ENCODE results near the gene MYBPC2.

DNA sequence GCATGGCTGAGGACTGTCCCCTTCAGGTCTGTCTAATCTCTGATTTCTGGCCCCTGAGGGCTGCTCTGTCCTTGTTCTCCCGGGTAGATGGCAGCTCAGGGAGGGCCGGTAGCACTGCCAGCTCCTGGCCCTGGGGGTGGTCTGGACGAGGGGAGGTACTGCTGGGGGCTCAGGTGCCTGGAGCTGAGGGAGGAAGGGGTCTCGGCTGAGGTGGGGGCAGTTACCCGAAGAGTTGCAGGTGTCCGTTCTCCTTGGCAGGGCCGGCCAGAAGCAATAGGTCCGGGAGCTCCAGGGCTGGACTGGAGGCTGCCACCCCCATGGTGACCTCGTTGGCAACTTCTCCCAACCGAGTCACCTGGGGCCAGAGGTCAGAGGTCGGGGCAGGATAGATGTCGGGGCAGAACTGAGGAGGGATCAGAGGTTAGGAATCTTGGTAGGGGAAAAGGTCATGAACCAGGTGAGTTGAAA is 42.4 kb downstream of the MYBPC2 start:
- TF ChIP-seq, protein P1, sequence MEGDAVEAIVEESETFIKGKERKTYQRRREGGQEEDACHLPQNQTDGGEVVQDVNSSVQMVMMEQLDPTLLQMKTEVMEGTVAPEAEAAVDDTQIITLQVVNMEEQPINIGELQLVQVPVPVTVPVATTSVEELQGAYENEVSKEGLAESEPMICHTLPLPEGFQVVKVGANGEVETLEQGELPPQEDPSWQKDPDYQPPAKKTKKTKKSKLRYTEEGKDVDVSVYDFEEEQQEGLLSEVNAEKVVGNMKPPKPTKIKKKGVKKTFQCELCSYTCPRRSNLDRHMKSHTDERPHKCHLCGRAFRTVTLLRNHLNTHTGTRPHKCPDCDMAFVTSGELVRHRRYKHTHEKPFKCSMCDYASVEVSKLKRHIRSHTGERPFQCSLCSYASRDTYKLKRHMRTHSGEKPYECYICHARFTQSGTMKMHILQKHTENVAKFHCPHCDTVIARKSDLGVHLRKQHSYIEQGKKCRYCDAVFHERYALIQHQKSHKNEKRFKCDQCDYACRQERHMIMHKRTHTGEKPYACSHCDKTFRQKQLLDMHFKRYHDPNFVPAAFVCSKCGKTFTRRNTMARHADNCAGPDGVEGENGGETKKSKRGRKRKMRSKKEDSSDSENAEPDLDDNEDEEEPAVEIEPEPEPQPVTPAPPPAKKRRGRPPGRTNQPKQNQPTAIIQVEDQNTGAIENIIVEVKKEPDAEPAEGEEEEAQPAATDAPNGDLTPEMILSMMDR (IDR thresholded peaks at IDR 0.05) = no peak
- no peak for TF ChIP-seq POLR2A (IDR thresholded peaks at IDR 0.05)
